Sigmoid colon (tissue), 4 donors: Measurements from ENCODE around the gene LYRM4.

ENCODE experiments used
- EP300 ChIP-seq, 4 donors: sonication (generic); formaldehyde crosslinking; IDR thresholded peaks; one replicate each; pipeline ENCODE4 v1.6.1; 2017; ENCODE audit warnings: antibody characterized with exemption in 4 of 4
- POLR2A ChIP-seq, 2 donors: fragments of 450-650 bp; IDR thresholded peaks; one replicate each; pipeline ENCODE4 v1.6.1; 2016; ENCODE audit warnings: antibody characterized with exemption in 2 of 2, mild to moderate bottlenecking in 2 of 2, moderate library complexity in 2 of 2
- TF ChIP-seq, protein P1 (sequence below), 4 experiments: fragments of 450-650 bp in 3 of 4; fragments of 200-600 bp in 1 of 4; IDR thresholded peaks; one replicate each; pipeline ENCODE4 v1.5.1; 2016 to 2019; ENCODE audit warnings: antibody characterized with exemption in 4 of 4, mild to moderate bottlenecking in 3 of 4, moderate library complexity in 2 of 4

DNA sequence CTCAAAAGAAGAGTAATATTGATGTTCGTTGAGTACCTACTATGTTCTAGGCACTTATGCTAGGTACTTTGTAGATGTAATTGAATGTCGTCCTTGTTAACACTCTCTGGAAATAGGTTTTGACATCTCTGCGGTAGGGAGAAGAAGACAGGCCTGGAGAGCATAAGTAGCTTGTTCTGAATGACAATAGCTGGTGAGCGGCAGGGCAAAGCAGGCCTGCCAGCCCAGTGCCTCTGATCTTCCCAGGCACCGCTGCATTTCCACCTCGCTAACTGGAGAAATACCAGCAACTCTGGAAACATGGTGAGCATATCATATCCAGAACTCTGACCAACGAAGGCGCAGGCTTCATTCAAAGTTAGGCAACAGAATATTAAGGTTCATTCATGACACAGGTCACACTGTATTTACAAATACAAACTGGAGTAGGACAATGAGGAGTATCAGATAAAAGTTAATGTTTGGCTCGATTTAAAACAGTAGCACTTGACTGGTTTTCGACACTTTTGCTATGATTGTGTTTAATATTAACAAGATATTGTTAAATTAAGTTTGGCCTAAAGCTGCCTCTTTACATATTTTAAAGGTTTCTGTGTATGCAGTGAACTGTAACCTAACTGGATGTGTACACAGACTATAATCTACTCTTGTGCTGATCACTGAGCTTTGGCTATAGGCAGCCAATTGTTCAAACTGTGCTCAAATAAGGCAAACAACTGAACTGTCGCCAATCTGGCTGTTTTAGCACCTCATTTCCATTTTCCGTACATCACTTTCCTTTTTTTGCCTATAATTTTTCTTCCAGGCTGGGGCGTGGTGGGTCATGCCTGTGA is 121.5 kb downstream of the LYRM4 start:
- TF ChIP-seq, protein P1, sequence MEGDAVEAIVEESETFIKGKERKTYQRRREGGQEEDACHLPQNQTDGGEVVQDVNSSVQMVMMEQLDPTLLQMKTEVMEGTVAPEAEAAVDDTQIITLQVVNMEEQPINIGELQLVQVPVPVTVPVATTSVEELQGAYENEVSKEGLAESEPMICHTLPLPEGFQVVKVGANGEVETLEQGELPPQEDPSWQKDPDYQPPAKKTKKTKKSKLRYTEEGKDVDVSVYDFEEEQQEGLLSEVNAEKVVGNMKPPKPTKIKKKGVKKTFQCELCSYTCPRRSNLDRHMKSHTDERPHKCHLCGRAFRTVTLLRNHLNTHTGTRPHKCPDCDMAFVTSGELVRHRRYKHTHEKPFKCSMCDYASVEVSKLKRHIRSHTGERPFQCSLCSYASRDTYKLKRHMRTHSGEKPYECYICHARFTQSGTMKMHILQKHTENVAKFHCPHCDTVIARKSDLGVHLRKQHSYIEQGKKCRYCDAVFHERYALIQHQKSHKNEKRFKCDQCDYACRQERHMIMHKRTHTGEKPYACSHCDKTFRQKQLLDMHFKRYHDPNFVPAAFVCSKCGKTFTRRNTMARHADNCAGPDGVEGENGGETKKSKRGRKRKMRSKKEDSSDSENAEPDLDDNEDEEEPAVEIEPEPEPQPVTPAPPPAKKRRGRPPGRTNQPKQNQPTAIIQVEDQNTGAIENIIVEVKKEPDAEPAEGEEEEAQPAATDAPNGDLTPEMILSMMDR (IDR thresholded peaks at IDR 0.05), result no peak
- TF ChIP-seq POLR2A (IDR thresholded peaks at IDR 0.05) (no peak), EP300 (IDR thresholded peaks at IDR 0.05) (no peak)
